ENCODE data around the gene CHST5.
"Not testable (repeated sequence)": the region's sequence is repeated elsewhere in the genome, so short reads cannot be mapped to it uniquely, and the experiment has no call there.

Gene CHST5

DNA sequence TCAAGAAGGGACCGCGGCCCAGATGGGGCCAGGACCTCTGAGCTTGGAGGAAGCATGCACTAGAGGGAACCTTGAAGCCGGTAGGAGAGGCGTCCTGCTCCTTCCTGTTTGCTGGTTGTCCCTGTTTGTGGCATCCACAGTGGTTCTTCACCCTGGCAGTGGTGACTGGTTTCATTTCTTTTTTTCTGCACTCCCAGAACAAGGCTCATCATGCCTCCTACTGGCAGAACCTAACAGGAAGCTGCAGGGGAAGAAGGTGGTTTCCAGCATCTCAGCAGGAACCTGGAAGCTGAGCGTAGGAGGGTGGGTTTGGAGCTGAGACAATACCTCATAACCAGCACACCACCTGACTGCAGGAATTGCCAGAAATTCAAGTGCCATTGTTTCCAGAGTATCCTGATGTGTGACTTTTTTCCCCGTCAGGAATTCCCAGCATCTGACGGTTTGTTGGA is 14.3 kb upstream of the CHST5 start:
- no peak for DNase-seq (ENCODE audit: low spot score)

DNA sequence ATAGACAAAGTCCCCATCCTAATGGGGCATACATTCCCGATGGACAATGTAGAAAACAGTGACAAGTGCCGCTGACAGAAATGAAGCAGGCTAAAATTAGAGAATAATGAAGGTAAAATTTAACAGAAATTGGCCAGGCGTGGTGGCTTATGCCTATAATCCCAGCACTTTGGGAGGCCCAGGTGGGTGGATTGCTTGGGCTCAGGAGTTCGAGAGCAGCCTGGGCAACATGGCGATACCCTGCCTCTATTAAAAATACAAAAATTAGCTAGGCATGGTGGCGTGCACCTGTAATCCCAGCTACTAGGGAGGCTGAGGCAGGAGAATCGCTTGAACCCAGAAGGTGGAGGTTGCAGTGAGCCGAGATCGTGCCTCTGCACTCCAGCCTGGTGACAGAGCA is 12.5 kb upstream of the CHST5 start:
- DNase-seq (ENCODE audit: low spot score) = not testable (repeated sequence)

DNA sequence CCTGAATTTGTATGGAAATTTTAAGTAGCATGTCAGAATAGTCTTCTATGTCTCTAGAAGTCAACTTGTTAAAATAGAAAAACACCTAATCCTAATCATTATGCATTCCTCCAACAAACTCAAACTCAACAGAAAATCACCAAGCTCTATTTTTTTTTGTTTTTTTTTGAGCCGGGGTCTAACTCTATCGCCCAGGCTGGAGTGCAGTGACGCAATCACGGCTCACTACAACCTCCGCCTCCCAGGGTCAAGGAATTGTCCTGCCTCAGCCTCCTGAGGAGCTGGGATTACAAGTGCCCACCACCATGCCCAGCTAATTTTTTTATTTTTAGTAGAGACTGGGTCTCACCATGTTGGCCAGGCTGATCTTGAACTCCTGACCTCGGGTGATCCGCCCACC is 10.4 kb upstream of the CHST5 start:
- no peak for DNase-seq (ENCODE audit: low spot score)

DNA sequence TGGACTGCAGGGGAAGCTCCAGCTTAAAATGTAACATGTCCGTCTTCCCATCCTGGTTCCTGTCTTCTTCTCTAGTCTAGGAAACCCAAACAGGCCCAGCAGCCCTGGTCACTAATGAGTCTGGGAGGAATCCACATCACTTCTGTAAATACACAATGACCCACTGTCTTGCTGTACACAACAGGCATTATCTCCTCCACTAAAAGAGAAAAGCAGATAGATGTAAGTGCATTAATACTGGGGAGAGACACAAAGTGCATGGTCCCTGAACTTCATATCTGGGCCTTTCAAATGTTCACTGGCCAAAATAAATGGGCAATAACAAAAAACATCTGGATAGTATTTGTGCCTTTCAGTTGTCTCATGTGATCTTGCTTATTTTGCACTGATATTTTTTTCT is 10.0 kb upstream of the CHST5 start:
- DNase-seq (ENCODE audit: low spot score) = not testable (repeated sequence)

DNA sequence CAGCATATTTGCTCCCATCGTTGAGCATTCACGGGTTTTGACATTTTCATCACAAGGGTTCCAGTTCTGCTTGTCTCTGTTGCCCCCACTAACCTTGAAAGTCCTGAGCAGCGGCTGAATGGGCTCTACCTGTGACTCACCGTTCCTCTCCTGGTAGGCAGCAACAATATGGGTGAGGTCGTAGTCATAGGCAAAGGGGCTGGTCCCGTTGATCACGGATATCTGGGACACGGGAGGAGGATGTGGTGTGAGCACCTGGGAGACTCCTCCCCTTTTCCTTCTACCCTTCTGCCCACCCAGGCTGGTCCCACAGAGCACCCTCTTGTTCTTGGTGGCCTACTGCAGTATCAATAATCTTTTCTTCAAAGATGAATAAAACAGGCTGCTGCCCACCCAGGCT is 6.6 kb upstream of the CHST5 start:
- DNase-seq (ENCODE audit: low spot score) = not testable (repeated sequence)

DNA sequence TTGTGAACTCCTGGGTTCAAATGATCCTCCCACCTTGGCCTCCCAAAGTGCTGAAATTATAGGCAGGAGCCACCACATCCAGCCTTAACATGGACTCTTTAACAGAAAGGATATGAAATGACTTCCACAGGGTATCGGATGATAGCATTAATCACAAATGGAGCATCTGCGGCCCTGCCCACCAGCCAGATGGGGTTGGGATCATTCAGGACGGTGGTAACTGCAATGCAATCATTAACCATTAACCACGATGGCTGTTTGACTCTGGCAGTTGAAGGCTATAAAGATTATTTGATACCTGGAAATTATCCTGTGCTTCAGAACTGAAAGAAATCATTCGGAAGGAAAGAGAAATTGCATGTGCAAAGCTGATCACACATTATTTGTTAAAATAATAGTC is 5.3 kb upstream of the CHST5 start:
- no peak for DNase-seq (ENCODE audit: low spot score)

DNA sequence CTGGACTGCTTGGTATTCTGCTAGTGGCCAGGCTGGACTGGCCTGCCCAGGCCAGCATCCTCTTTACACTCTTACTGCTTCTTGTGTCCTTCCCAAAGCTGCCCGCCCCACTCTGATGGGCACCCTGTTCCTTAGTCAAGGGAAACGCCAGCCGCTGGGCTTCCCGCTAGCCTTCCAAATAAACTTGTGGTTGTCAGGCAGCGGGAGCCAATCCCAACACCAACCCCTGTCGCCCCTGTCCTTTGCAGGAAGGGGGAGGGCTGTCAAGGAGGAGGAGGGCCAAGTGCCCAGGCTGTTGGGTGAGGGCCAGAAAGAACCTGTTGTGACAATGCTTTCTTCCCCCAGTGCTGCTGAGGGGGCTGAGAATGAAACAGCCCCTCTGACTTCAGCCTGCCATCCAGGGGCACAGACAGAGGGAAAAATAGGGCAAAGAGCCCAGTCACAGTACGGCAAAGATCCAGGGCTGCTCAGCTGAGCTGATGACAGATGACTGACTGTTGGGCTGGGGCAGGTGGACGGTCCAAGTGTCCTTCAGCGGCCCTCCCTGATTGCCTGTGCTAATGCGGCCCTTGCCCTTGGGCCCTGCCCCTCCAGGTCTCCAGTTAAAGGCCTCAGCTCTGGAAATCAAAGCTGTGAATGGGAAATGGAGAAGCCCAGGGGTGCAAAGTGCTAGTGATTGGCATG is 3.1 kb upstream of the CHST5 start:
- not testable (repeated sequence) for DNase-seq (ENCODE audit: low spot score)

DNA sequence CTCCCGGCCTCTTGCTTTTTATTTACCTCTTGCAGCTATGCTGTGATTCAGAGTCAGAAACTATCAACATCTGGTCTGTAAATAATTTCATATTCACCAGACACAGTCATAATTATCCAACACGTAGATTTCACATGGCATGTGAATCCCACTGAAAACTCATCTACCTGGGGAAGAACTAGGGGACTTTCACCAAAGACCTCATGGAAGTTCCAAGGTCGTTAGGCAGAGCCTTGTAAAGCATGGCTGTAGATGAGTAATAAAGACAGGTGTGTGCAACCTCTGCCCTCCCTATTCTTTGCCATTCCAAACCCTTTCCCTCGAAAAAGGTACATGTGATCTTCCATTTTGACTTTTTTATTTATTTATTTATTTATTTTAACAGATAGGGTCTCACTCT is 1.9 kb upstream of the CHST5 start:
- no peak for DNase-seq (ENCODE audit: low spot score)

DNA sequence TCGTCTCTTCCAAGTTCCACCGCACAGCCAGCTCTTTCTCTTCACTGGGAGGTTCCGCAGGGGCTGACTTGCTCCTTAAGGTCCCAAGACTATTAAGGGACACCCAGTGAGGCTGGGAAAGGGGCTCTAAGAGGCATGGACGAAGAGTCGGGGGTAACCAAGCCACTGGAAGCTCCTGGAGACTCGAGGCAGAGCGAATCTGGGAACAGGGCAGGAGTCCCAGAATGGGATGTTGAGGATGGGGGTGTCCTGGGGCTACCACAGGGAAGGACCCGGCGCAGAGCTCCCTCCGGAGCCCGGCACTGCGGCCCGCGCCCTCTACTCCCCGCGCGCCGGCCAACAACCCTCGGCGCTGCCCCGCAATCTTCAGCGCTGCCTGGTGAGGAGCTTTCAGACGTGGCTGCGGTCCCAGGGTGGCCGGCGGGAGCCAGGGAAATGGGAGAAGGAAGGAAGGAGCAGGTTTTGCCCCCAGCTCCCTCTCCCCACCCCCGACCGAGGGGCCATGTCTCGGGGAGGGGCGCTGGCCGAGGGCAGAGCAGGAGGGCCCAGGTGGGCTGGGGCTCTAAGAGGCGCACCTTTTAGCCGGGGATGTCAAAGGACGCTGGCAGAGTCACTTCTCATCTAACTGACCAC is 581 bp downstream of the CHST5 start:
- DNase-seq (ENCODE audit: low spot score) = no peak

DNA sequence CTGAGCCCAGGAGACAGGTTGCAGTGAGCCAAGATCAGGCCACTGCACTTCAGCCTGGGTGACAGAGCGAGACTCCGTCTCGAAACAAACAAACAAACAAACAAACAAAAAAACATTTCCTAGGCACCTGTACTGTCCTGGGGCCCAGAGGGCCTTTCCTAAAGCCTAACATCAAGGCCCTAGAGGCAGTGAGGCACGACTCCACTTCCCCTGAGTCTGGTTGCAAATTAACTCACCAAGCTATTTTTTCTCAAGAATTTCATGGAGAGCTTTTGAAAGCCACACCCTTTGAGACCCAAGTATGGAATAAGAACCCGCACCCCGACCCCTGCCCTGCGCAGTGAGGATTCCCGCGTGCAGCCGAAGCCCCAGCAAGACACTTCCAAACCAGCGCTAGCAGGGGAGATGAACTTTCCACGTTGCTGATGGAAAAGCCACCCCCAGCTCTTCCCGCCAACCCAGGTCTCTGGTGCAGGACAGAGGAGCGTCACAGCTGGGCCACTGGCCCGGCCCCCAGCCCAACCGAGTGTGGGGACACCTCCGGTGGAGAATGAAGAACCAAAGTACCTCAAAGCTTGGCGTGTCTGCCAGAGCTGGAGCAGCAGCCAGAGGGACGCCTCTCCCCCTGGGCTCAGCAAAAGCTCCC is 1.2 kb downstream of the CHST5 start:
- no peak for DNase-seq (ENCODE audit: low spot score)

DNA sequence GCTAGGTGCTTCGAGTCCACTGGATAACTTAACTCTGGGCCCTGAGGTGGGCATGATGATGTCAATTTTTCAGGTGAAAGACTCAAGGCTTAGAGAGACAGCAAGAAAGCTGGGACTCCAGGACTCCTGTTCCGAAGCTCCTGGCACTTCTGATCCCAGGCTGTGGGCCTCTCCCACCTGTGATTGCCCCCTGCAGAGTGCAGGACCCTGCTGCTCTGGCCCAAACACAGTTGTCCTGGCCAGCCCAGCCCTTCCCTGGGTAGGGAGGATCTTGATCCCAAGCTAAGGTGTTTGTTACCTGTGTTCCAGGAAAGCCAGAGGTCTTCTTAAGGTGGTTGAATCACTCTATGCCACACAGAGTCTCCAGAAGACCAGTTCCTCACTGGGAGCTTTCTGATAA is 3.1 kb downstream of the CHST5 start:
- DNase-seq (ENCODE audit: low spot score) = no peak

DNA sequence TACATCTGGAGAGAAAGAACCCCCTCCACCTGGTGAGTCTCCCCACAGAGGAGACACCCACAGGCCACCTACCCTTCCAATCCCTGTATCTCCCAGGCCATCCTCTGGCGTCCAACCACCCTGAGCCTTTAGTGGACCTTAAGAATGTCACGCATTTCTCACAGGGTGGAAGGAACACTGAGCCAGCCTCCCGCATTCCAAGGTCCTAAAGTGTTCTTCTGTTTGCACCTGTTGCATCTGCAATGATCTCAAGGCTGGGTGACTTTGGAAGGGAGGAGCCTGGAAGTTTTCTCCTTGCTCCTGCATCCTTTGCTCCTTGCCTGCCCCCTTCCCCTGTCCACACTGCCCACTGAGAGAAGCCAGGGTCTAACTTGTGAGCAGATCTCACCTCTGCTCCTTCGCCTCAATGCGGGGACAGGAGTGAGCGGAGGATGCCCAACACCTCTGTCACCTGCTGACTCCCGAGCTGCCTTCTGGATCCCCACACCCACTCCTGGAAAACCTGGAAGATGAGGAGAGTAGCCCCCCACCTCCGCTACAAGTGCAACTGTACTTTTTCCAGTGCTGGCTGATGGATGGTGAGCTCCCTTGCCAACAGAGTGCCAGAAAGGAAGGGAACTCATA is 3.7 kb downstream of the CHST5 start:
- DNase-seq (ENCODE audit: low spot score) = no peak

DNA sequence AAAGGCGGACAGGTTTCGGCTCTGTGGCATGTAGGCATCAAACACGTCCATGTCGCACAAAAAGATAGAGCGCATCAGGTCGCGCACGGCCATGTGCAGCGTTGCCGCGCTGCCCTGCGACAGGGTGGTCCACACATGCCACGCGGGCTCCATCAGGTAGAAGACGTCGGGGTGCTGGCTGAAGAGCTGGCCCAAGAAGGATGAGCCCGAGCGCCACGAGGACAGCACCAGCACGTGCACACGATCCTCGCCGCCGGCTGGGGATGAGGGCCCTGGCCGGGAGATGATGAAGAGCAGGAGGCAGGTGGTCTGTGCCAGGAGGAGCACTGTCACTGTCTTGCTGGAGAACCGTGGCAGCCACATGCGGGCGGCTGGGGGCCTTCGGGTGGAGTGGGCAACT is 5.9 kb downstream of the CHST5 start:
- no peak for DNase-seq (ENCODE audit: low spot score)

DNA sequence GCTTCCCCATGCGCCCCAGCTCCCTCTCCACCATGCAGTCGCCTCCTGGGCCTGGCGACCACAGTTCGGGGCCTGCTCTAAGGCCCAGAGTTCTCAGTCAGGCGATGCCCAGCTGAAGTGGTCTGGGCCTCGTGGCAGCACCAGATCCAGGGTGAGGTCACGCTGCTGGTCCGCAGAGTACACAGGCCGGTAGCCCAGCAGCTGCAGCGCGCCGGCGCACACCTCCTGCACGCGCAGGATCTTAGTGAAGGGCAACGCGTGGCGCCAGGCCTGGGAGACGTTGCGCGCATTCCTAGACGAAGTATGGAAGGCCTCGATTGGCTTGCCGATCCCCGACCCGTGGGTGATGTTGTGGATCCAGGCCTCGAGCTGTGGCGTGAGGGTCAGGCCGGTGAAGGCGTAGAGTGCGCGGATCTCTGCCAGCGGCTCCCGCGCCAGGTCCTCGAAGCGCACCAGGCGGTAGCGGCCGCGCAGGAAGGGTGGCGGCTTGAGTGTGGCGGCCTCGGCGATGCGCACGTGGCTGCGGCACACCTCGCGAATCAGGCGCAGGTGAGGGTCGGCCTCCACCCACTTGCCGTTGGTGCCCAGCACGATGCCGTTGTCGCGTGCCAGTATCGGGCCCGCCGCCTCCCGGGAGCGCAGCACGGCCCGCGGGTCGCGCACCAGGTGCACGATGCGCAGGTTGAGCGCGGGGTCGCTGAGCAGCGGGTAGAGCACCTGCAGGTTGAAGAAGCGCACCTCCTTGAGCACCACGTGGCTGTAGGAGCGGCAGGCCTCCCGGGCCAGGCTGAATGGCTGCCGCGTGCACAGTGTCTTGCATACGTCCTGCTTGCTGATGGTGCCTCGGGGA is 6.6 kb downstream of the CHST5 start:
- no peak for DNase-seq (ENCODE audit: low spot score)

DNA sequence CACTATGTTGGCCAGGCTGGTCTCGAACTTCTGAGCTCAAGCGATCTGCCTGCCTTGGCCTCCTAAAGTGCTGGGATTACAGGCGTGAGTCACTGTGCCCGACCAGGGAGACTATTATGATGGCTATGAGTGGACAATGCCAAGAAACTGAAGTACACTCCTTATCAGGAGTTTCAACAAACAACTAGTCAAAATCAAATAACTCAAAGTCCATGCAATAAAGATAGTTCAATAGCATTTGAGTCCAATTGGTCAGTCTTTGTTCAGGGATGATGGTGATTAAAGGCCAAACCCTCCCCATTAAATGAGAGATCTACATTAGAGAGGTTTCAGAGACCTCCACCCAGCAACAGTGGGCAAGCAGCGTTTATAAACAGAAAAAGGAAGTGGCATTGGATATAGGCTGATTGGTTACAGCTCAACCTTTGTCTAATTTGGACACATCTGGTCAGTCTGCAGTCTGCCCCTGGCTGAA is 8.0 kb downstream of the CHST5 start:
- no peak for DNase-seq (ENCODE audit: low spot score)

DNA sequence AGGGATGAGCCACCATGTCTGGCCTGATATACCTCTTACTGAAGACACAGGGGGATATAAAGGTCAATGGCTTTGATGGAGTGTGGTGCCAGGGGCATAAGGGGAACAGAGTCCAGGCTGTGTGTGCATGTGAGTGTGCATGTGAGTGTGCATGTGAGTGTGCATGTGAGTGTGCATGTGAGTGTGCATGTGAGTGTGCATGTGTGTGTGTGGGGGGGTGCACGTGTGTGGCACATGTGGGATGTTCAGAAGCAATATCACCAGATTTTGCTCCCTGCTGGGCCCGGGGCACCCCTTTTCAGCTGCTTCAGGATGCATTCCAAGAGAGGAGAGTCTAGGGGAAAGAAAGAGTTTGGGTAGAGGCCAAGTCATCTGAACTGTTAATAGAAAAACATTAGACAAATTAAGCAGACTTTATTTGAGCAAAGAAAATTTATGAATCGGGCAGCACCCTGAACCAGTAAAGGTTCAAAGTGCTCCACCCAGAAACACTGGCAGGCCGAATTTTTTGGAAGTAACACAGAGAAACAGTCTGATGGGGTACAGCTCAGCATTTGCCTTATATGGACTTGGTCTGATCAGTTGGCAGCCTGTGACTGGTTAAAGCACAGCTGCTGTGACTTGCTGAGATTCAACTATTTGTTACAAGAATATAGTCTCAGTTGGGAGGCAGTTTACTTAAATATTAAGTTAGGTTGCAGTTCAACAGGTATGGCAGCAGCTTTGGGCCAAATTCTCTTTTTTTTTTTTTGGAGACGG is 9.7 kb downstream of the CHST5 start:
- no peak for DNase-seq (ENCODE audit: low spot score)

DNA sequence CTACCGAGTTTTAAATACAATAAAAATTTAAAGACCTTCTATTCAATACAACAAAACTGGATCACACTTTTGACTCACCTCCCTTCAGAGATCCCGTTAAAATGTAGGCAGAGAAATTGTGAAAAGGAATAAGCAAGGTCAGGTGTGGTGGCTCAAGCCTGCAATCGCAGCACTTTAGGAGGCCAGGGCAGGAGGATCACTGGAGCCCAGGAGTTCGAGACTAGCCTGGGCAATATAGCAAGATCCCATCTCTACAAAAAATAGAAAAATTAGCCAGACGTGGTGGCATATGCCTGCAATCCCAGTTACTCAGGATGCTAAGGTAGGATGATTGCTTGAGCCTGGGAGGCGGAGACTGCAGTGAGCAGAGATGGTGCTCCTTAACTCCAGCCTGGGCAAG is 16.7 kb downstream of the CHST5 start:
- DNase-seq (ENCODE audit: low spot score) = no peak

DNA sequence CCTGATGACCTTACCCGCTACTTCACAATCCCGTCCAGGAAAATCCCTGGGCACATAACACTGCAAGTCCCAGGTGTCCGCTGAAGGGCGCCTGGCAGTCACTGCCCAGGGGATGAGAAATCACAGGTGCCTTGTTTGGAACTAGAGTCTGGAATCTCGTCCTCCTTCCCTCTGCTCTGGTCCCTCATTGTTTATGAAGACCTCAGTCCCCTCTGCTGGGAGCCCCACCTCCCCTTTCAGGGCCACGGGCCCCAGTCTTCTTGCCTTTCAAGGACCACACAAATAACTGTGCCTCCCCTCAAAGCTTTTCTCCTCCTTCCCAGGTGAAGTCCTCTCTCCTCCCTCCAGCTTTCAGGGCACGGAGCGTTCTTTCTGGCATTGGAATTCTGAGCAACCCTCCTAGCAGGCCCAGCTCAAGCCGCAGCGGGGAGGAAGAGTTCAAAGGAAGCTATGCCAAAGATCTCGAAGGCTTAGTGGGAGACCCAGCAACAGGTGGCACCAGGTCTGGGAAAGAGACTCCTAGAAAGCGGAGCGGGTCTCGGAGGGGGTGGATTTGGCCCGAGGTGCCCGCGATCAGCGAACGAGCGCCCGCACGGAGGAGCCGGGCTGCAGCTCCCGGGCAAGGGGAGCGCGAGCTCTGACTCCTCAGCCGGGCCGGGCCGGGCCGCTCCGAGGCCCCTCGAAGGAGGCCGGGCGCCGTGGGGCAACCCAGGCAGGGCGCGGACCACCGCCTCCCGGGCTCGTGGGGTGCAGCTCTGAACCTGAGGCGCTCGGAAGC is 19.5 kb downstream of the CHST5 start:
- not testable (repeated sequence) for DNase-seq (ENCODE audit: low spot score)

DNA sequence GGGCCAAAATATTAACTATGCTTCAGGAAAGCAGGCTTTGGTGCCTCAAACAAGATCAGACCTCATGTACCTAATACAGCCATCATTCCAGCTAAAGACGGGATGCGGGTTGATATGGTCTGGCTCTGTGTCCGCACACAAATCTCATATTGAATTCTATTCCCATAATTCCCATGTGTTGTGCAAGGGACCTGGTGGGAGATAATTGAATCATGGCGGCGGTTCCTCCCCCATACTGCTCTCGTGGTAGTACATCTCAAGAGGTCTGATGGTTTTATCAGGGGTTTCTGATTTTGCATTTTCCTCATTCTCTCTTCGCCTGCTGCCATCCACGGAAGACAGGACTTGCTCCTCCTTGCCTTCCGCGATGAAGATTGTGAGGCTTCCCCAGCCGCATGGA is 21.6 kb downstream of the CHST5 start:
- no peak for DNase-seq (ENCODE audit: low spot score)

DNA sequence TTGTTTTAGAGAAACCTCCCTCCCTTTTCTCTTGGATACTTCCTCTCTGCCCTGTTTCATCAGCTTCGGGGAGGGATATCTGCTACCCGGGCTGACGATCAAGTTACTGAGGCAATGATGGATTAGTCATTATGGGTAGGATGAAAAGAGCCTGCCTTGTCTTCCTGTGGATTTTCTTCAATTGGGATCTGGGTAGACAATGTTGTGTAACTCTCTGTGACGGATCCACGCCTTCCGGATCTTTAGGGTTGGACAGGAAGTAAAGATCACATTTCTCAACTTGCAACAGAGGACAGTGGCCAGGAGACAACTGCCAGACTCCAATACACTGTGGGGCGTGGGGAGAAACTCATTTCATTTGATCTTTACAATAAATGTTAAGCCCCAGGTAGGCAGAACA is 29.3 kb downstream of the CHST5 start:
- no peak for DNase-seq (ENCODE audit: low spot score)
